CD4-positive, alpha-beta T cell treated with Interleukin-17A for 1 hour (primary cell): ENCODE measurements around the gene WNT1.

Experiments
- DNase-seq: peaks from one replicate; pipeline ENCODE4 v3.0.0-alpha.2; 2020

The WNT1 gene

GRCh38 chr12:48981757-48982157, 3.6 kb downstream of the WNT1 start:
- no peak for DNase-seq

GRCh38 chr12:48982397-48983080, 4.4 kb downstream of the WNT1 start:
- DNase-seq = no peak

DNA sequence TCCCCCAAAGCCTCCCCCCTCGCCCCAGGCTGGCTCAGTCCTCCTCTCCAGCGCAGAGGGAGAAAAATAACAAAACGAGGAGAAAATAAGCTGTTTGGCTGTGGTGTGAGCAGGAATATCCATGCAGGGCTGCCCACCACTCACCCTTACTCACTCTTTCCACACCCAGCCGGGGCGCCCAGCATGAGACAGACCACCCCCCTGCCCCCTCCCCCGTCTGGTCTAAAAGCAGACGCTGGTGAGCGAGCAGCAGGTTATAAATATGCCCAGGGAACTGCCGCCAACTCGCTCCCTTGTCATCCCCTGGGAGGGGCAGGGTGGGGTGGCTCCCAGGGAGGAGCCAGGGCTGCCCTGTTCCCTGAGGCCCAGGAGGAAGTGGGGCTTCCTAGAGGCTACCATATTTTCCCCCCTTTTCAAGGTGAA, 7.4 kb downstream of the WNT1 start:
- no peak for DNase-seq

DNA sequence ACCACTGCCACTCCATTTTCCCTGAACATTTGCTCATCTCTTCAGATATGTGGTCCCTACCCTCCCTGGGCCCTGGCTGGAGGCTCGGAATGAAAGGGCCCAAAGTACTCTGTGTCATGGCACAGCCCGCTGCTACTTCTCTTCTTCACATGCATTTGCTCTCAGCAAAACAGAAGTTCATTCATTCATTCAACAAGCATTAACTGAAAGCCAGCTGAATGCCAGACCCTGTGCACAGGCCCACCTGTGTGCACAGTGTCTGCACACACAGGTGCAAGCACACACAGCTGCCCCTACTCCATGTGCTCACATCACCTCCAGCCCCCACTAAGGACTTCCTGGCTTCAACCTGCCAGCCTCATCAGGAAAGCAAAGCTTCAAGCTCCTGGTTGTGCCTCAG, 7.8 kb downstream of the WNT1 start:
- DNase-seq = no peak

DNA sequence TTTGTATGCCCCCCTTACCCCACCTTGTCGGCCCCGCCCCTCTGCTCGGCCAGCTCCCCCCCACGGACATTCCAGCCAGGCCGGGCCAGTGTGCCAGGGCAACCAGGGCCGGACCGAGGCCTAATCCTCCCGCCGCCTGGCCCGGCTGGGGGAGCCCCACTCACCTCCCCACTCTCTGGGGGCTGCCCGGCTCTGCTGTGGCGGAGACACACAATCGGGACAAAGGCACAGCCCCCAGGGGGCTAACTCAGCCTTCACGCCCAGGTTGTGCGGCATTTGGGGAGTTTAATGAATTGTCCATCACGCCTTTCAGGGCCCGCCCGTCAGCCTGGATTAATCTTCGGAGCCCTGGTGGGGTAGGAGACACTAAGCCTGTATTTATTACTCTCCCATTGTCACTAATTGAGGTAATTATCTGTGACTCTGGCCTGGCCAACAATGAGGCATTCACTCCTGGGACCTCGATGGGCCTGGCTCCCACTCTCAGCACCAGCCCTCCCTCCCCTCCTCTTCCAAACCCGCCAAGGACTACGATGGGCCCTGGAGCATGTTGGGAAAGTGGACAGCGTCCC, 8.7 kb downstream of the WNT1 start:
- no peak for DNase-seq

GRCh38 chr12:48988030-48988649, 10.0 kb downstream of the WNT1 start:
- DNase-seq = peak; percentile 78

DNA sequence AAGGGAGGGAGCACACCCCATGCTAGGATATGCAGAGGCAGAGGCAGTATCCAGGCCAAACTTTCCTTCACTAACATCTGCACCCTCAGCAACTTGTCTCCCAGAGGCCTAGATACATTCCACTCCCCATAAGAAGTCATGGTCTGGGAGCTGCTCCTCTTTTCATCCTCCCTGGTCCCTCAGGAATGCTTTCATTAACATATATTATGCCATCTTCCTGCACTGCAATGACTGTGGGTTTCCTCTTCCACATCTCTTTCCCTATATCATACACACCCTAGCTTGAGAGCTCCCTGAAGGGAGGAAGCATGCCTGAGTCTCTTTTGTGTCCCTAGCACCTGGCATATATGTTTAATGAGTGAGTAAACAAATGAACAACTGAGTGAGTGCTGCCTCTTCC, 12.4 kb downstream of the WNT1 start:
- no peak for DNase-seq

DNA sequence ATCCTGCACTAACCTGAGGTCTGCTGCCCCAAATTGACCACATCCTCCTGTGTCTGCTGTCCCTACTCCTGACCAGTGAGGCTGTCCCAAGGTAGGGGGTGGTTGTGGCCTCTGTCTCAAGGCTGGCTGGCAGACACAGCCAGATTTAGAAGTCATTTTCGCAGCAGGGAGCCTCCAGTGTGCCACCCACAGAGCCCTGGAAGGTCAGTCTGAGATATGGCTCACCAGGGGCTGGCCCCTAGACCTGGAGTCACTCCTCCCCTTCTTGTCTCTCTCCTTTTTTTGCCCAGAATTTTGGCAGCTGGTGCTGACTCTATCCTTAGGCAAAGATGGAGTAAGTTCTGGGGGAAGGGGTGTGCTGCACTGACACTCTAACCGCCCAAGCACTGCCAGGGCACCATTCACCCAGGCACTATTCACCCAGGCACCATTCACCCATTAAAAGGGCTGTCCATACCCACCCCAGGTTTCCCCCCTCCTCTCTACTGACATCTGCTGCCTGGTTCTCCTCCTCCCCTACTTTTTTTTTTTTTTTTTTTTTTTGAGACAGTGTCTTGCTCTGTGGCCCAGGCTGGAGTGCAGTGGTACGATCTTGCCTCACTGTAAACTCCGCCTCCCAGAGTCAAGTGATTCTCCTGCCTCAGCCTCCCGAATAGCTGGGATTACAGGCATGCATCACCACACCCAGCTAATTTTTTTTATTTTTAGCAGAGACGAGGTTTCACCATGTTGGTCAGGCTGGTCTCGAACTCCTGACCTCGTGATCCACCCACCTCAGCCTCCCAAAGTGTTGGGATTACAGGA, 13.3 kb downstream of the WNT1 start:
- DNase-seq = no peak

- DNase-seq = no peak
Observed at GRCh38 chr12:48993787-48994186, 15.7 kb downstream of the WNT1 start.

DNA sequence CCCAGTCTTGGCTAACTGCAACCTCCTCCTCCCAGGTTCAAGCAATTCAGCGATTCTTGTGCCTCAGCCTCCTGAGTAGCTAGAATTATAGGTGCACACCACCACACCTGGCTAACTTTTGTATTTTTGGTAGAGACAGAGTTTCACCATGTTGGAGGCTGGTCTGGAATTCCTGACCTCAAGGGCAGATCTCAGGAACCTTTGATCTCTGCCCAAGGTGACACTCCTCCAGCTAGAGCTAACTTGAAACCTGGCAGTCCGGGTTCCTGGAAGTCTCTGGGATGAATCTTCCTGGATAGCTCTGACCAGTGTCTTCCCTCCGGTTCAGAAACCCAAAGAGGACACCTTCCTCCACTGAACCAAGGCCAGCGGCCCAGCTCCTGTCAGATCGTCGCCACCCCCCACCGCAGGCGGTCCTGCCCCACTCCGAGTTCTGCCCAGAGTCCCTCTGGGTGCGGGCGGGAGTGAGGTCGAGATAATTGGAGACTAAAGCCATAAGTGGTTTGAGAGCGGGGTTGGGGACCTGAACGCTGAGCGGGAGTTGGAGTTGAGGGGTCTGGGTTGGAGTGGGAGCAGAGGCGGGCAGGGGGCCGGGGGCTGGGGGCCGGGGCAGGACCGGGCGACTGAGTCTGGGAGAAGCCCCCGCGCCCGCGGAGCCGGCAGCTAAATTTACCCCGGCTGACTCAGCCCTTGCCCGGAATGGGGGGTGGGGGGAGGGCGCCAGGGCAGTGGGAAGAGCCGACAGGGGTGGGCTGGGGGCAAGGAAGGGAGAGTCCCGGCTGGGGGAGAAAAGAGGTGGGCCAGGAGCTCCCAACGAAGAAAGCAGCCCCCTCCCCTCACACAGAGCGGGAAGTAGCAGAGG, 16.3 kb downstream of the WNT1 start:
- no peak for DNase-seq

GRCh38 chr12:48995086-48995879, 17.2 kb downstream of the WNT1 start:
- DNase-seq = peak; percentile 55

- DNase-seq = peak; percentile 71
Observed at GRCh38 chr12:48996794-48997718, 18.9 kb downstream of the WNT1 start.

DNA sequence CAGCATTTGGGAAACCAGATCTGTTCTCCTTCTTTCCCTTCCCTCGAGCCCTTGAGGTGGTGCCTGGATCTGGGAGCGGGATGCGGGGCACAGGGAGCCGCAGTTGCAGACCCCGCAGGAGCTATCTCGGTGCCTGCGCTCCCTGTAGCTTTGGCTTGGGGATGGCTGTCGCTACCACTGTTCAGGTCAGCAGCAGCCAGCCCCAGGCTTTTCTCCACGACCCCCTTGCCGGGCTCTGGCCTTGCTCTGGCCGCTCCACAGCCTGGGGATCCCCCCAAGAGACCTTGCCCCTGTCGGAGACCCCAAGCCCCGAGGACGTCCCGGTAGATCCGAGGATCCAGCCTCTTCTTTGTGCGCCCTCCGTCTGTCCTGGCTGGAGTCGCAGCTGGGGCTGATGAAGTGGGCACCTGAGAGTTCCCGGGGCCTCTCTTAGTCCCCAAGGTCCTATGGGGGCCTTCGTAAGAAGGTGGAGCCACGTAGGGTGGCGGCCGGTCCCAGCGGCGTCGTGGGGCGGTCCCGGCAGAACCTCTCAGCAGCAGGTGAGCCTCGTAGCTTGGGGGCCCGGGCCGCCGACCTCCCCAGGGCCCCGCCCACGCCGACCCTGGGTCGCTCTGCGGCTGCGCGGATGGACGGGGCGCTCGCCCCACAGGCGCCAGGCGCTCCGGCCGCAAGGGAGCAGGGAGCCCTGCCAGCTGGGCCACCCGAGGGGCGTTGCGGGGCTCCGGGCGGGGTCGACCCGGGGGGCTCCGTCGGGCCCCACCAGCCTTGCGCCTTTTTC, 19.8 kb downstream of the WNT1 start:
- peak; percentile 39 for DNase-seq

GRCh38 chr12:48998497-48999353, 20.6 kb downstream of the WNT1 start:
- peak; percentile 25 for DNase-seq

DNA sequence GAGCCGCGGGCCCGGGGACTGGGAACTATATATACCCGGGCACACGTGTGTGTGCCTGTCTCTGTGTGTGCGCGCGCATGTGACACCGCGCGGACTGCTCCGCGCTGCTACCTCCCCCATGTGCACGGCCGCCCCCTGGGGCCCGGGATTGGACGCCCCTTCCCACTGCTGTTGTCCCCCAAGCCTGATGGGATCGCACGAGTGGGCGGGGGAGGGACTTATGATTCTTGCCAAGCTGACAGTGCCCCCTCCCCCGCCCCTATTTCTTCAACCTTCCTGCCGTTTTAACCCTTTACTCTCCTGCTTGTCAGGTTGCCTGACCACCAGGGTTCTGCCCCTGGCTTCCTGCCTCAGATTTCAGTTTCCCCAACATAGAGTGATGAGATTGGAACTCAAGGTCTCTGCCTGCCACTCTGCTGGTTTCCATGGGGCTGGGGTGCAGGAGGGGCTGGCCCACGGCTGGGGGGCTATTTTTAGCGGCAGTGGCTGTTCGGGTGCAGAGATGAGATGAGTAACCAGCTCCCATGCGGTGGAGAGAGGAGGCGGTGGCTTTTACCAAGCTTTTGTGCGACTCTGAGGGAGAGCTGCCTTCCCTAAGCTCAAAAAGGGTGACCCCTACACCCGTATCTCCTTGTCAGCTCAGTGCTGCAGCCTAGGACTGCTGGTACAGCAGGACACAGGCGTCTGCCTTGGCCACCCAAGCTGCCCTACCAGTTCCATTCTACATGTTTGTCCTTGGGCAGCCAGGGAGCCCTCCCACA, 21.4 kb downstream of the WNT1 start, which contains the start of gene DDN:
TSS of gene DDN (minus strand) at position 5 of the 761 bp plus-strand sequence. CDS start 88 bp downstream, outside the sequence.
- peak; percentile 43 for DNase-seq

DNA sequence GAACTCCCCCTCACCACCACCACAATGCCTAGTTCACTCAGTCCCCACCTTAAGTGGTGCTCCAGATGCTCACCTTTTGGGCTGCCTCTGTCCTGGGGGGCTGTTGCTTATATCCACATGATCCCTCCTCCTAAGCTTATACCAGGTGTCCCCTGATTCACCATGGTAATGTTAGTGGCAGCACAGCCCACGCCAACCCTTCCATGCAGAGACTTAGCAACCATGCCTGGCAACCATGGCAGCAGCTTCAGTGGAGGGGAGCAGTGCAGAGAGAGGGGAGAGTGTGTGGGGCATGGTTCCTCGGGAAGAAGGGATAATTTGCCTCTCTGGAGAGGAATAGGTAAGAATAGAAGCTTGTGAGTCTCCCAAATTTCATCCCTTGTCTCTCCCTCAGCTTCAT, 22.2 kb downstream of the WNT1 start:
- DNase-seq = no peak

GRCh38 chr12:49008943-49009342, 30.8 kb downstream of the WNT1 start:
- no peak for DNase-seq
